NCI-H2081 treated with DMSO at 0.1 percent for 48 hours (cell line): Measurements from ENCODE around the gene RHOT2.
A peak's percentile ranks its signal among the peaks of the same experiment; 100 is the strongest.

Experiments
- DNase-seq: peaks from one replicate; lab custom pipeline; 2025; lab: John Stamatoyannopoulos, UW

RHOT2 gene

DNA sequence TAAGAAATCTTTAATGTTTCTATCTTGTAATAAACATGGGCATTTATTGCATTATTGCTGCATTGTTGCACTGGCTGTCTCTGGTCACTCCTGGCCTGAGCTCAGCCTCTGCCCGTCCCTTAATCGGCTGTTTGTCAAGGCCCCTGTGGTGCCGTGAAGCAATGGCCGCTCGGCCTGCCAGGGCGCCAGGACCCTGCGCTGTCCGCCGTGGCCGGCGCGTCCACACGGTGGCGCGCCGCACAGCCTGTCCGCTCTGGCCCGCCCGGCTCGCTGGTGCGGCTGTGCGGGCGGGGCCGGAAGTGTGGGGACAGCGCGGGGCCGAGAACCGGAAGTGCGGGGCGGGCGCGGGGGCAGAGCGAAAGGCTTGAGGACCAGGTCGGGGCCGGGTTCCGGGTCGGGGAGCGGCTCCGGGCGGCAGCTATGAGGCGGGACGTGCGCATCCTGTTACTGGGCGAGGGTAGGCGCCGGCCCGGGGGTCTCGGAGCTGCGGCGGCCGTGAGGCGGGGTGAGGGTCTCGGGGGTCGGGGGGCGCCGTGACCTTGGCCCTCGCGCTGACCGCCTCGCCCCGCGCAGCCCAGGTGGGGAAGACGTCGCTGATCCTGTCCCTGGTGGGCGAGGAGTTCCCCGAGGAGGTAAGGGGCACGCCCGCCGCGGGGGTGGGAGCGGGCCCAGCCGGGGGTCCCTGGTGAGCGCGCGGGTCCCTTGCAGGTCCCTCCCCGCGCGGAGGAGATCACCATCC, at the start of gene RHOT2:
TSS of gene RHOT2 (plus strand) at position 353 of the 739 bp plus-strand sequence. CDS start at position 421, 68 bp downstream.
- peak; percentile 32 for DNase-seq

DNA sequence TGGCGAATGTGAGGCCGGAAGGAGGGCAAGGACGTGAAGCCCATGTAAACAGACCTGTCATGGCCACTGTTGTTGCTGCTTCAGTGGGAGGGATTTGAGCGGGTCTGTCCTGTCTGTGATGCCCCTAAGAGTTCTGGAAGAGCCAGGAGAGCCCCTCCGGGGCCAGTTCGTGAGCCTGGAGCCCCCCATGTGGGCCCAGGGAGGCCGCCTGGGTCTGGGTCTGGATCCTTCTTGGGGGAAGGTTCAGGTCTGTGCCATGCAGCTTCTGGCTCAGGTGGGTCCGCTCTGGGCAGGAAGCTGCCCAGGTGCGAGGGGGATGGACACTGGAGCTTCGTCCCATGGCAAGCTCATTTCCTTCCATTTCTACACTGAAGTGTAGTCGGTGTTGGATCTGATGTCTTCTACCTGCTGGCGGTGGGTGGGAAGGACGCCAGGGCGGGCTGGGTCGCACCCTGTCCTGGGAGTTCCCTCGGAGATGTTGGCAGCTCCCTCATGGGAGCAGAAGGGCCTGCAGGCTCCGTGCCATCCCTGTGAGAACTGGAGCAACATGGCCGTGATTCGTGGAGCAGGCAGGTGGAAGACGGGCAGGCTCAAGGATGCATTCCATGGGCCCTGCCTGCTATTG, 48.3 kb upstream of the RHOT2 start:
- no peak for DNase-seq

DNA sequence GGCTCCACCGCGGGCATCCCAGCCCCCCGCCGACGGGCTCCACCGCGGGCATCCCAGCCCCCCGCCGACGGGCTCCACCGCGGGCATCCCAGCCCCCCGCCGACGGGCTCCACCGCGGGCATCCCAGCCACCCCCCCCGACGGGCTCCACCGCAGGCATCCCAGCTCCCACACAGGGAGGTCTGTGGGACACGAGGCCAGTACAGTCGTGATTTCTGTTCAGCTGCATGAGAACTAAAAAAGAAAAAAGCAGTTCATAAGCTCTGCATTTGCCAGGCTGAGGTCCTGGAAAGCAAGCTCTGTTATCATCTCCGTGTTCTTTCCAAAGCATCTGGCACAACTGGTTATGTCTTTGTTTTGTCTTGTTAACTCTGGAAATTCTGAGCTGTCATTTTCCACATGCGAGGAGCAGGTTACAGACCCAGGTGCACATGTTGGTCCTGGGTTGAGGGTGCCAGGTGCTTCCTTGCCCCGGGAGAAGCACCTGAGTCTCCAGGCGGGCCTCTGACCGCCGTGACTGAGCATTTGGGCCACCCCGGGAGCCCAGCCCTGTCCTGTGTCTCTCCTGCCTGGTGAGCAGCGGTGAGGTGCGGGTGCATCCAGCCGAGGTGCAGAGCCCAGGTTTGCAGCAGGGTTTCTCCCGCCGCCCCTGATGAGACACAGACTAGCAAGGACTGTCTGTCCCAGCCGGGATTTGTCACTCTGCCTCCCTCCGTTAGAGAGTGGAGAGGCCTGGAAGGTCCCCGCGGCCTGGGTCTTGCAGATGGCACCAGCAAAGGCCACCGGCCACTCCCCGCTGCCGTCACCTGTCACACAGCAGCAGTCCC, 47.0 kb upstream of the RHOT2 start:
- DNase-seq: no peak

DNA sequence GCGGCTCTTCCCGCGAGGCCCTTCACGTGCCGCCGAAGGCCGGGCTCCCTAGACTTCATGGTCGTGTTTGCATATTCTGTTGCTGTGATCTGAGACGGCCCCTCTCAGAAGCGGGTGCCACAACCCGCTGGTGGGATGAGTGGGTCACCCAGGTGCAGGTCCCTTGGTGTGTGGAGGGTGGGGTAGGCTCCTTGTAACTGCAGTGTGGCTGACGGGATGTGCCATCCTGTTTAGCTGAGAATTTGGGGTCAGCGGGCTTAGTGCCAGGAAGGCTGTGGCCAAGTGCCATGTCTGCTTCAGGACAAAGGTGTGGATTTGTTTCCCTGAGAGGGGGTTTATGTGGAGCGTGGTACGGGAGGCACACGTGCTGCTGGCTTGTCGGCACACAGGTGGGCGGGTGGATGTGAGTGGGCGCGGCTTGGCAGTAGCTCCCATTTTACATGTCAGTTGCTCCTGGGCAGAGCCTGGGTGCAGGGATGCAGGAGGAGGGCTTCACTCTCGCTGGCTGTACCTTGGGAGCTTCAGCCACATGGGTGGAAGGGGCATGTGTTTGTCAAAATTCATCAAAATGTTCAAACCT, 46.3 kb upstream of the RHOT2 start:
- DNase-seq: no peak

DNA sequence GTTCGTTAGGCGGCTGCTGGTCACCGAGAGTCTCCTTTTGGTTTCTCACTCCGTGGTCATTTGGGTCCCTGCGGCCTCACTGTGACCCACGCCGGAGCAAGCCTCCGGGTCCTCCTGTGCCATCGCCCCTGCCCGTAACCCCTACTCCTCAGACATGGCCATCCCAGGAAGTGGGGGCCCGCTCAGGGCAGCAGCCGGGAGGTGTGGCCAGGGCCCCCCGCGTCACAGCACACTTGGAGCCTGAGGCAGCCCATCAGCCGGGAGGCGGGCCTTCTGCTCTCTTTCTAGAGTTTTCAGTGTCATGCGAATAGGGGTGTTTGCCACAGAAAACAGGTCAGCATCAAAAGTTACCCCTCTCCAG, 45.0 kb upstream of the RHOT2 start:
- DNase-seq: no peak

DNA sequence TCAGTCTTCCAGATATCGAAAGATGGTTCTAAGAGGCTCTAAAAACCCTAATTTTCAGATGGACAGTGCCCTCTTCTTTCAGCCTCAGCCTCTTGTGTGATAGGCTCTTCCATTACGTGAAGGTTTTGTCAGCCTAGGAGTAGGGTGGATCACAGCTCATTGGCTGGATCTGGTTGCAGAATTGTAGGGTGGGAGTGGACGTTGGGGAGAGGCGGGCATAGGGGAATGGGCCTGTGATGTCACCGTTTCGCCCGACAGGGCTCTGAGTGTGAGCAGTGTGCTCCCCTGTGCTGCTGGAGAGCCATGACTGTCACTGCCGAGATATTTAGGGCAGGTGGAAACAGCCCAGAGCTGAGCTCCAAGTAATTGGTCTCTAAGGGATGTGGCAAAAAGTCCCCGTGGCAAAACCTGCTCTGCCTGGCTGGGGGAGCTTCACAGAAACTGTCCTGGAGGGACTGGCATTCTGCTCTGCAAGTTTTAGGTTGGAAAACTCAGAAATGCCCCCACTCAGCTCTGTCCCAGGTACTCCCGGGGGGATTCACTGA, 43.3 kb upstream of the RHOT2 start:
- DNase-seq: no peak

DNA sequence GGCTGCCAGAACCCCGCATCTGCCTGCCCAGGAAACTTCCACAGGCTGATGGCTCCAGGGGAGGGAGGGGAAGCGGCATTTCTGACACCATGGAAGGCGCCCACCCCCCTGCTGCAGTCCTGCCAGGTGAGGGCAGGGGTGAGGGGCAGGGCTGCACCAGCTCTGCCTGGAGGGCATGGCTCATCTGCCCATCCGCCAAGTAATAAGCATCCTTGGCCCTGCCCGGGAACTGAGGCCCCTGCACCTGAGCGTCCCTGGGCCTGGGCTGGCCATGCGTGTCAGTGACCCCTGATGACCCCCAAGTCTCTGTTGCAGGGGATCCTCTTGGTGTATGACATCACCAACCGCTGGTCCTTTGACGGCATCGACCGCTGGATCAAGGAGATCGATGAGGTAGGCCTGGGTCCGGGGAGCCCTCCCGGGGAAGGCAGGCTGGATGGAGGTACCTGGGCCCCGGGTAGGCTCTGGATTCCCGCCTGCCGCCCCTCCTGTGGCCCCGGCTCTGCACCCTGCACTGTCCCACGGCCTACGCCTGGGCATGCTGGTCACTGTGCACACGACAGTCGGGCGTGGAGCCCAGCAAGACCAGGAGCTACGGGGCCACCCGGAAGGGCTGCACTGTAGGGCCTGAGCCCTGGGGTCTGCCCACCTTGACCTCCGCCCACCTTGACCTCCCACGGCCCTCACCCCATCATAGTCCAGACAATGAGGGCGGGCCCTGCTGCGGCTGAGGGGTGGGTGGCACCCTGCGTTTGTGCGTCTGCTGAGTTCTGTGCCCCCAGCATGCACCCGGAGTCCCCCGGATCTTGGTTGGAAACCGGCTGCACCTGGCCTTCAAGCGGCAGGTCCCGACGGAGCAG, 42.6 kb upstream of the RHOT2 start:
- DNase-seq: no peak

DNA sequence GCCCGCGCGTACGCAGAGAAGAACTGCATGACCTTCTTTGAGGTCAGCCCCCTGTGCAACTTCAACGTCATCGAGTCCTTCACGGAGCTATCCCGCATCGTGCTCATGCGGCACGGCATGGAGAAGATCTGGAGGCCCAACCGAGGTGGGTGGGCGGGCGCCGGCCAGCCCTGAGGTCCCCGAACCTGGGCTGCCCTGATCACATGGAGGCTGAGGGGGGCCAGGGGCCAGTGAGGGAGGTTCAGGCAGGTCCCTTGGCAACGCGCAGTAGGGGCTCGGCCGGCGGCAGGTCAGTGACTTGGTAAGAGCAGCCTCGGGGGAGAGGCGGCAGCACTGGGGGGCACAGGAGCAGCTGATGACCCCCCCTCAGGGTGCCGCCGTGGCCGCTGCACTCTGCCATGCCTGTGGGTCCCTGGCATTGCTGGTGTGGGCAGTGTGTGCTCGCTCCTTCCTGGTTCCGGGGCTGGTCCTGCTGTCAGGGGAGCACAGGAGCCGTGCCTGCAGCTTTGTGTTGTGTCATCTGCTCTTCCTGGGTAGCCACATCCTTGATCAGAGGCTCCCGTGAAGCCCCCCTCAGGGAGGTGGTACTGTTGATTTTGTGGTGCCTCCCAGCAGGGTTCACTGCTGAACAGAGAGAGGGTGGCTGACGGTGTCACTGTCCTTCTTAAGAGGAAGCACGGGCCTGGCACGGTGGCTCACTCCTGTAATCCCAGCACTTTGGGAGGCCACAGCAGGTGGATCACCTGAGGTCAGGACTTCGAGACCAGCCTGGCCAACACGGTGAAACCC, 41.8 kb upstream of the RHOT2 start:
- DNase-seq: no peak

DNA sequence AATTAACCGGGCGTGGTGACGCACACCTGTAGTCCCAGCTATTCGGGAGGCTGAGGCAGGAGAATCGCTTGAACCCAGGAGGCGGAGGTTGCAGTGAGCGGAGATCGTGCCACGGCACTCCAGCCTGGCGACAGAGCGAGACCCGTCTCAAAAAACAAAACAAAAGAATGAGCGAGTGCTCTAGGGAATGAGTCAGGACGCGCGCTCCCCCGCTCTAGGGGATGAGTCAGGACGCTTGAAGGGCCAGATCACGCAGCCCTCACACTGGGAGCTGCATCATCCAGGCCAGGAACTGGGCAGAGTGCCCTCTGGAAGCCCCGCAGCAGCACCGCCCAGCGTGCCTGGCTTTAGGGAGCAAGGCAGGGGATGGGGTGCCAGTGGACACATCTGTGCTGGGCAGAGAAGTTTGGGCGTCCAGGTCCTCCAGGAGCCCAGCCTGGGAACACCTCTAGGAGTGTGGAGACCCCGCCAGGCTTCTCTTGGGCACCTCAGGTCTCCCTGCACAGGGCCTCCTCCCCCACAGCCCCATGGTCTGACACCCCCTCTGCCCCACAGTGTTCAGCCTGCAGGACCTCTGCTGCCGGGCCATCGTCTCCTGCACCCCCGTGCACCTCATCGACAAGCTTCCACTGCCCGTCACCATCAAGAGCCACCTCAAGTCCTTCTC, 41.0 kb upstream of the RHOT2 start:
- DNase-seq: no peak

DNA sequence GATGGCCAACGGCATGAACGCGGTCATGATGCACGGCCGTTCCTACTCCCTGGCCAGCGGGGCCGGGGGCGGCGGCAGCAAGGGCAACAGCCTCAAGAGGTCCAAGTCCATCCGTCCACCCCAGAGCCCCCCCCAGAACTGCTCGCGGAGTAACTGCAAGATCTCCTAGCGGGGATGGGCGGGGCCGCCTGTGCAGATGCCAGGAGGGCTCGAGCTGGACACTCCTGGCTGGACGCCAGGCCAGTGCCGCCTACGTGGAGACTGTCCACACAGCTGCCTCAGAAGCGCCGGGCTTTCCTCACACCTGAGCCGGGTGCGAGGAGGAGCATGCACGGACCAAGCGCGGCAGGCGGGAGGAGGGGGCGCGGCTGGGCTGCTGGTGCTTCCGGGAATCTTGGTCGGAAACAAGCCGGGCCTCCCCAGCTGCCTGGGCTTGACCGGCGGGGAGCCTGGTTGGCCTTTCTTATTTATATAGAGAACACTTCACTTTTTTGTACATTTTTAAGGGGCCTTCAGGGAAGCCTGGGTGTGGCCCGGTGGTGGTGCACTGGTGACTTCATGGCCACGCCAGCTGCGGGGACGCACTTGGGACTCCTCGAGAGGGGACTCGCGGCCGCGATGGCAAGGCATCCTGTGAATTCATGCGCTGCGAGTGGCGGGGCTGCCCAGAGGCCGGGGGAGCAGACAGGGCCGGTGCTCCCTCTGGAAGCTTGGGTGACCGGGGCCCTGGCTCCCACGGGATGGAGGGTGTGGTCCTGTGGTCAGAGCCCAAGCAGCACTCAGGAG, 40.3 kb upstream of the RHOT2 start:
- DNase-seq: no peak

DNA sequence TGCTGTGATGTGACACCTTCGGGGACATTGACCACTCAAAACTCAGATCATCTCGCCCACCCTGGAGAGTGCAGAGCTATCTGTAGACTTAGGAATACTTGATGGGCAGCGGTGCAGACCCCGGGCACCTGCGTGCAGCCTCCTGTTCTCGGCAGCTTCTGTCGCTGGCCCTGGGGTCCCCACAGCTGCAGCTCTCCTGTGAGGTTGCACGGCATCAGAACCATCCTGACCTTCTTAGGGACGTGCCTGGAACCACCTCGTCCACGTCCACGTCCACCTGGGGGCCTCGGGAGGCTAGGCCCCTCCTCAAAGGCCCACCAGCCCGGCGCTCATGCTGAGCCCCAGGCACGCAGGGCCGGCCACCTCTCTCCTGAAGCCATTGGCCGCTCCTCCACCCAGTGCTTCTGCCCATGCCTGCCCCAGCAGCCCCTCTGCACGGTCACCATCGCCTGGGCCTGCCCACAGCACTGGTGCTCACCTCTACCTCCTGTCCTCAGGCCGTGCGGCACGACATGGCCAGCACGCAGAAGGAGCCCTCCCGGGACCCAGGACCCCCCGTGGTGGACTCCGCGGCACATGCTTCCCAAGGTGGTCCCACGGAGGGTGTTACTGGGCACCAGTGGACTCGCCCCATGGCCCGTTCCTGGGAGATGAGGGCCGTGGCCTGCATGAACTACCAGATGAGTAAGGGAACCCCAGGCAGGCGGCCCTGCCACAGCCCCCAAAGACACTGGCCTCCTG, 39.4 kb upstream of the RHOT2 start:
- no peak for DNase-seq

DNA sequence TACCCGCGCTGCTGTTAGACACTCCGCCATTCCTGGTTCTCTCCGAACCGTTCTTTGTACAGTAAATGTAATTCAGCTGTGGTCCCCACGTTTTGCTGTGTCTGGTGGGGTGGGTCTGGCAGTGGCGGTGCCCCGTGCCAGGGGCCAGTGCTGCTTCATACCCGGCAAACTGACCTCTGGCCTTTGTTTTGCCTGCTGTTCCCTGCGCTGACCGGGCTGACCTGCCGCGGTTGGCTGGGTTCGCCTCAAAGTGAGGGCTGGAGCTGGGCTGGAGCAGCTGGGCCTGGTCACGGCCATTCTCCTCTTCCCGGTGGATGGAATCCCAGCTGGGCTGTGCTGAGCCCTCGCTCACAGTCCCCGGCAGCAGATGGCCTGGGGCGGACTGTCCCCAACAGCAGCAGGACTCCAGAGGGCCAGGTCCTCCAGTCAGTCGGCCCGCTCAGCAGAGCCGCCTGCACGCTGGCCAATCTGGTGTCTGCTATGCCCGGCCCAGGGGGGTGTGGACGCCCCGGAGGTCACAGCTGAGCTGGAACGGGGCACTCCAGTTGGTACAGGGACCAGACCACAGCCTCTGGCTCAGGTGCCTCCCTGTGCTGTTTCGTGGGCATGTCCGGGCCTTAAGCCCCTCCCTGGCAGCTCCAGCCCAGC, 38.6 kb upstream of the RHOT2 start:
- no peak for DNase-seq

DNA sequence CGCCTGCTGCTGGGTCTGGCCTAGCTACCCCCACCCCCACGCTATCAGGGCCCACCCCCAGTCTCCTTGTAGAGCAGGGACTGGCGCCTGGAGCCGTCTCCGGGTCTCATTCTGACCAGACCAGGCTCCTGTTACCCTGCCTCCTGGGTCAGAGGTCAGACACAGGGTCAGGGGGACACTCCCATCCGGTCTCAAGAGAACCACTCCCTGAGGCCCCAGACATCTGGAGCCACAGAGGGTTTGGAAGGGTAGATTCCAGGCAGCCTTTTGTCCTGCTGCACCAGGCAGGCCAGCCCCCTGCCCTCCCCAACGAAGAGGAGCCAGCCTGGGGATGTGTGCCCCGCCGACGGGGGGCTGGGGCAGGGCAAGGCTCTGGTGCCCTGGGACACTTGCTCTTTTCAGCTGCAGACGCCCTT, 38.1 kb upstream of the RHOT2 start:
- DNase-seq: no peak

DNA sequence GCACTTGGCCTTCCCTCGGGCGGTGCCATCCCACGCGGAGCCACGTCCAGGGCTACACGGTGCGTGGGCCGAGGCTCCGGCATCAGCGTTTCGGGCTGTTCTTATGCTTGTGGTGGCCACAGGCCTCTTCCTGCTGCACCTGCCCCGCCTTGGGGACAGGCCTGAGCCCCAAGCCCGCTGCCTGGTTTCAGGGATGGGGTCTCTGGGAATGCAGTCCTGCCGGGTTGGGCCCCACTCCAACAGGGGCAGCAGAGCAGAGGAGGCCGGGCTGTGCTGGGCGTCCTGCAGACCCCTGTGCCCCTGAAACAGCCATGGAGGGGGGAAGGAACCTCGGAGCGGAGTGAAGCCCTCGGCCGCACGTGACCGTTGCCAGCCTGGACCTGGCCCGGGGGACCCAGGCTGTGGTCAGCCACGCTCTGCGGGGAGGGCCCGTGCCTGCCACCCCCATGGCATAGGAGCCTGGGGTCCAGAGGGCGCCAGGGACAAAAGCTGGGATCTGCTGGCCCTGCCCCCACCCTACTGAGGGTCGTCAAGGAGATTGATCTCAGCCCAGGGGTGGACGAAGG, 37.6 kb upstream of the RHOT2 start:
- no peak for DNase-seq

DNA sequence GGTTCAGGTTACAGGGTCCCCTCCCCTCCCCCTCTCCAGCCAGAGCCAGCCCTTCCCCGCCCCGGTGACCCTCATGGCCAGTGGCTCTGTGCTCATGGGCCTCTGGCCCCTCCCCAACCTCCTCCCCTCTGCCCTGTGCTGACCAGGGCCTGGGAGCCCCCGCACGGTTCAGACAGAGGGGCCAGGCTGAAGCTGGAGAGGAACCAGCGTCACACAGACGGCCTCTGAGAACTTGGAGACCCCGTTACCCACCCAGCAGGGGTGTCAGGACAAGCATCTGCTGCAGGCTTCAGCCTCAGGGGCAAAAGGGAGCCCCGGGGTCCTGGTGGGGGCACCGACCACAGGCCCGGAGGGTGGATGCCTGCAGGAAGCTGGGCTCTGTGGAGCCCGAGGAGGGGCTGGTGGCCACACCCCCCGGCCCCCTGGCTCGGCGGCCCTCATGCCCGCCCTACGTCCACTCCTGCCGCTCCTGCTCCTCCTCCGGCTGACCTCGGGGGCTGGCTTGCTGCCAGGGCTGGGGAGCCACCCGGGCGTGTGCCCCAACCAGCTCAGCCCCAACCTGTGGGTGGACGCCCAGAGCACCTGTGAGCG, 37.0 kb upstream of the RHOT2 start, which contains the start of gene WFIKKN1:
TSS of gene WFIKKN1 (plus strand) at position 171 of the 591 bp plus-strand sequence. CDS start at position 440, 269 bp downstream.
- no peak for DNase-seq

DNA sequence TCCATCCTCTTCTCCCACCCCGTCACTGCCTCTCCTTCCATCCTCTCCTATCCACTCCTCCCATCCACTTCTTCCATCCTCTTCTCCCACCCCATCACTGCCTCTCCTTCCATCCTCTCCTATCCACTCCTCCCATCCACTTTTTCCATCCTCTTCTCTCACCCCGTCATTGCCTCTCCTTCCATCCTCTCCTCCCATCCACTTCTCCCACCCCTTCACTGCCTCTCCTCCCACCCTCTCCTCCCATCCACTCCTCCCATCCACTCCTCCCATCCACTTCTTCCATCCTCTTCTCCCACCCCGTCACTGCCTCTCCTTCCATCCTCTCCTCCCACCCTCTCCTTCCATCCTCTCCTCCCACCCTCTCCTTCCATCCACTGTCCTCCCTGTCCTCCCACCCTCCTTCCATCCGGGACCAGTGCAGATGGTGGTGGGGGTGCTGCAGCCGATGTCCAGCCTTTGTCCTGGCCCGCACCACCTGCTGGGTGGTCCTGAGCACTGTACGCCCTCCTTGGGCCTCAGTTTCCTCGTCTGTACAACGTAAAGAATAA, 36.0 kb upstream of the RHOT2 start:
- no peak for DNase-seq
